WTC11 (cell line): Measurements from ENCODE around the gene TEAD1. TPM values are rescaled to one million over a fixed set of nuclear protein-coding genes. Genes with fewer than 3 reads are reported as not detected.

ENCODE experiments used
- ATAC-seq: fragments of 200-7000 bp; cut with Tn5 transposase; 2 replicates; pipeline ENCODE4 v1.10.0; 2021; ENCODE audit warnings: mild to moderate bottlenecking, moderate library complexity
- CTCF ChIA-PET: fragments of 300-600 bp; sonication (Branson Sonifier 250); formaldehyde crosslinking; loops from one replicate; lab custom pipeline; 2021; ENCODE audit warnings: antibody characterized with exemption; lab: Charles Lee
- POLR2A ChIA-PET: fragments of 350-600 bp; sonication (Branson Sonifier 250); formaldehyde crosslinking; loops from one replicate; lab custom pipeline; 2021; ENCODE audit warnings: antibody characterized with exemption; lab: Charles Lee
- DNase-seq: peaks from one replicate; pipeline ENCODE4 v3.0.0; 2021; ENCODE audit warnings: low spot score
- H3K27ac Mint-ChIP-seq: 2 replicates; pipeline ENCODE4 v1.8.0; 2021; ENCODE audit warnings: mixed read lengths
- H3K27me3 Mint-ChIP-seq: 2 replicates; pipeline ENCODE4 v1.8.0; 2021; ENCODE audit warnings: low read depth, mild to moderate bottlenecking, moderate library complexity, mixed read lengths
- H3K36me3 Mint-ChIP-seq: 2 replicates; pipeline ENCODE4 v1.8.0; 2021; ENCODE audit warnings: mixed read lengths
- H3K4me1 Mint-ChIP-seq: 2 replicates; pipeline ENCODE4 v1.8.0; 2022; ENCODE audit warnings: mixed read lengths
- H3K4me3 Mint-ChIP-seq: 2 replicates; pipeline ENCODE4 v1.8.0; 2021; ENCODE audit warnings: mild to moderate bottlenecking, moderate library complexity, mixed read lengths
- H3K9me3 Mint-ChIP-seq: 2 replicates; pipeline ENCODE4 v1.8.0; 2021; ENCODE audit warnings: mixed read lengths
- EMX1 ChIP-seq: fragments of 250-450 bp; sonication (Bioruptor Pico); IDR thresholded peaks from 2 replicates; pipeline ENCODE4 v1.8.0; 2021; ENCODE audit warnings: mild to moderate bottlenecking
- ESRRA ChIP-seq: sonication (generic); formaldehyde crosslinking; IDR thresholded peaks from 2 replicates; pipeline ENCODE4 v1.8.1; 2022; ENCODE audit warnings: mild to moderate bottlenecking, missing genetic modification reagents, borderline replicate concordance
- KAT7 ChIP-seq: sonication (generic); formaldehyde crosslinking; IDR thresholded peaks from 2 replicates; pipeline ENCODE4 v1.8.1; 2023; ENCODE audit warnings: missing genetic modification reagents, mild to moderate bottlenecking, borderline replicate concordance
- MYBL2 ChIP-seq: sonication (generic); formaldehyde crosslinking; IDR thresholded peaks from 2 replicates; pipeline ENCODE4 v1.8.1; 2023; ENCODE audit warnings: mild to moderate bottlenecking, moderate library complexity, missing genetic modification reagents
- NFE2L1 ChIP-seq: sonication (generic); formaldehyde crosslinking; IDR thresholded peaks from 2 replicates; pipeline ENCODE4 v1.8.1; 2023; ENCODE audit warnings: missing genetic modification reagents
- NFYB ChIP-seq: sonication (generic); formaldehyde crosslinking; conservative IDR thresholded peaks from 2 replicates; pipeline ENCODE4 v1.8.0; 2022; ENCODE audit warnings: low read depth, missing genetic modification reagents
- NR2C2 ChIP-seq: sonication (generic); formaldehyde crosslinking; IDR thresholded peaks from 2 replicates; pipeline ENCODE4 v1.8.0; 2022; ENCODE audit warnings: mild to moderate bottlenecking, missing genetic modification reagents
- ZNF121 ChIP-seq: sonication (generic); formaldehyde crosslinking; IDR thresholded peaks from 2 replicates; pipeline ENCODE4 v1.8.0; 2023; ENCODE audit warnings: missing genetic modification reagents
- ZNF671 ChIP-seq: fragments of 250-450 bp; sonication (Bioruptor Pico); IDR thresholded peaks from 2 replicates; pipeline ENCODE4 v1.8.0; 2021; ENCODE audit warnings: mild to moderate bottlenecking
- total RNA-seq: library from RNA; stranded (reverse); gene quantifications from 3 replicates; pipeline ENCODE4 v1.2.3, GENCODE V29; 2021
- TF ChIP-seq, protein P1 (sequence below): sonication (generic); formaldehyde crosslinking; IDR thresholded peaks from 2 replicates; pipeline ENCODE4 v1.8.1; 2022; ENCODE audit warnings: mild to moderate bottlenecking, moderate library complexity, missing genetic modification reagents
- TF ChIP-seq, protein P2 (sequence below): sonication (generic); formaldehyde crosslinking; IDR thresholded peaks from 2 replicates; pipeline ENCODE4 v1.8.1; 2023; ENCODE audit warnings: mild to moderate bottlenecking, moderate library complexity, missing genetic modification reagents
- TF ChIP-seq, protein P3 (sequence below): sonication (generic); formaldehyde crosslinking; IDR thresholded peaks from 2 replicates; pipeline ENCODE4 v1.8.0; 2022; ENCODE audit warnings: mild to moderate bottlenecking, missing genetic modification reagents
- TF ChIP-seq, protein P4 (sequence below): sonication (generic); formaldehyde crosslinking; conservative IDR thresholded peaks from 2 replicates; pipeline ENCODE4 v1.8.1; 2022; ENCODE audit warnings: mild to moderate bottlenecking, missing genetic modification reagents
- TF ChIP-seq, protein P5 (sequence below): fragments of 250-450 bp; sonication (Bioruptor Pico); IDR thresholded peaks from 2 replicates; pipeline ENCODE4 v1.8.0; 2021; ENCODE audit warnings: mild to moderate bottlenecking
- TF ChIP-seq, protein P6 (sequence below): sonication (generic); formaldehyde crosslinking; IDR thresholded peaks from 2 replicates; pipeline ENCODE4 v1.8.0; 2023; ENCODE audit warnings: mild to moderate bottlenecking, missing genetic modification reagents

TEAD1 gene
- total RNA-seq, 1 experiment from 2014 or later, result 79.9 TPM

DNA sequence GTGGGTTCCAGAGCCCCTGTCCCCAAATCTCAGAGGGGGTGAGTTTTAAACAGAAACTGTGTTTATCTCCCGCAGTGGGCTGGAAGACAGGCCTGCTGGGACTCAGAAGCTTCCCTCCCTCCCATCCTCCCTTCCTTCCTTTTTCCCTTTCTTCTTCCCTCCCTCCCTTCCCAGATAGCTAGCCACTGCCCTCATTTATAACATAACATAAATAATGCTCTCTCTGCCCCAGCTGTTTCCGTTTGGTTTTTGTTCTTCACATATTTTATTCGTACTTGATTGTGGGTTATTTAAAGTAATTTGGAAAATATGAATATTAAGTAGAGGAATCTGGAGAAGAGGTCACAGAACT, 140.9 kb downstream of the TEAD1 start:
- no peak overlapping the region for H3K27ac Mint-ChIP-seq
- ATAC-seq, result no peak
- POLR2A ChIA-PET, result interaction anchor here (0.5 to 1.3 kb wide), 3 partner anchors 49 to 459 kb away, joined by 3 to 6 read pairs (median 3); no protein-coding TSS in a partner anchor

DNA sequence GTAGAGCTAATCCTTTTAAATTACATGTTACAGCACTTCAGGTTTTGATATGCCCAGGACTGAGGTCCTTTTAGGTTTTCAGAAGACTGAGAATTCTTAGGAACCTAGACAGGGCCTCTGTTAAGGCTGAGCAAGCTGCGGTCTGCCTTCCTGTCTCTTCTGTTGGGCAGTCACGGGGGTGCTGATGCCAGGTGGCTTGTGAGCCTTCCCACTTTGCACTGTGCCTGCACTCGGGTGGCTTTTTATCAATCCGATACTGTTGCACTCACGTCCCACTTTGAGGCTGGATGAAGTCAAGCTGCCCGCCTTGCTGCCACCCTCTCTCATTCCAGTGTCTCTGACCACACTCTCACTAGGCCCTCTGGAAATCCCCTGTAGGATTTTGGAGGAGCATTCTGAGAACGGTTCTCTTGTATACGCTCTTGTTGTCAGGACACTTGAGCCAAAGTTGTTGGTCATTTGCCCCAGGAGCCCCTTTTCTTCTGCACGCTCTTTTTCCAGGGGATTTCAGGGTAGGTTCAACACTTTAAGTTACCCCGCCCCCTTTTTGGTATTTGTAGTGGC, 141.8 kb downstream of the TEAD1 start:
- ChIA-PET CTCF (interaction anchor here (0.9 to 1.4 kb wide), 3 partner anchors 73 to 485 kb away, joined by 3 to 4 read pairs (median 3); no protein-coding TSS in a partner anchor), POLR2A (interaction anchor here (0.6 kb wide), 1 partner anchor 10 kb away, joined by 3 read pairs; no protein-coding TSS in a partner anchor)
- no peak for ATAC-seq
- Mint-ChIP-seq H3K27me3 (no peaks in the 10 kb centered on the region), H3K9me3 (no peaks in the 10 kb centered on the region), H3K4me1 (peaks cover 55% of the 10 kb centered on the region), H3K4me3 (no peak overlapping the region), H3K36me3 (no peaks in the 10 kb centered on the region), H3K27ac (peak overlapping the region; percentile 20)
- TF ChIP-seq EMX1 (CRISPR knock-in tag) (no peak), NFE2L1 (no peak), MYBL2 (CRISPR knock-in tag) (no peak), NFYB (CRISPR knock-in tag) (no peak), ZNF671 (CRISPR knock-in tag) (no peak), KAT7 (no peak), ZNF121 (CRISPR knock-in tag) (no peak), ESRRA (CRISPR knock-in tag) (no peak), NR2C2 (CRISPR knock-in tag) (no peak)
- TF ChIP-seq, protein P1, sequence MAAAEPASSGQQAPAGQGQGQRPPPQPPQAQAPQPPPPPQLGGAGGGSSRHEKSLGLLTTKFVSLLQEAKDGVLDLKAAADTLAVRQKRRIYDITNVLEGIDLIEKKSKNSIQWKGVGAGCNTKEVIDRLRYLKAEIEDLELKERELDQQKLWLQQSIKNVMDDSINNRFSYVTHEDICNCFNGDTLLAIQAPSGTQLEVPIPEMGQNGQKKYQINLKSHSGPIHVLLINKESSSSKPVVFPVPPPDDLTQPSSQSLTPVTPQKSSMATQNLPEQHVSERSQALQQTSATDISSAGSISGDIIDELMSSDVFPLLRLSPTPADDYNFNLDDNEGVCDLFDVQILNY, result no peak
- TF ChIP-seq, protein P2, sequence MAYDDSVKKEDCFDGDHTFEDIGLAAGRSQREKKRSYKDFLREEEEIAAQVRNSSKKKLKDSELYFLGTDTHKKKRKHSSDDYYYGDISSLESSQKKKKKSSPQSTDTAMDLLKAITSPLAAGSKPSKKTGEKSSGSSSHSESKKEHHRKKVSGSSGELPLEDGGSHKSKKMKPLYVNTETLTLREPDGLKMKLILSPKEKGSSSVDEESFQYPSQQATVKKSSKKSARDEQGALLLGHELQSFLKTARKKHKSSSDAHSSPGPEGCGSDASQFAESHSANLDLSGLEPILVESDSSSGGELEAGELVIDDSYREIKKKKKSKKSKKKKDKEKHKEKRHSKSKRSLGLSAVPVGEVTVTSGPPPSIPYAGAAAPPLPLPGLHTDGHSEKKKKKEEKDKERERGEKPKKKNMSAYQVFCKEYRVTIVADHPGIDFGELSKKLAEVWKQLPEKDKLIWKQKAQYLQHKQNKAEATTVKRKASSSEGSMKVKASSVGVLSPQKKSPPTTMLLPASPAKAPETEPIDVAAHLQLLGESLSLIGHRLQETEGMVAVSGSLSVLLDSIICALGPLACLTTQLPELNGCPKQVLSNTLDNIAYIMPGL, result no peak
- TF ChIP-seq, protein P3, sequence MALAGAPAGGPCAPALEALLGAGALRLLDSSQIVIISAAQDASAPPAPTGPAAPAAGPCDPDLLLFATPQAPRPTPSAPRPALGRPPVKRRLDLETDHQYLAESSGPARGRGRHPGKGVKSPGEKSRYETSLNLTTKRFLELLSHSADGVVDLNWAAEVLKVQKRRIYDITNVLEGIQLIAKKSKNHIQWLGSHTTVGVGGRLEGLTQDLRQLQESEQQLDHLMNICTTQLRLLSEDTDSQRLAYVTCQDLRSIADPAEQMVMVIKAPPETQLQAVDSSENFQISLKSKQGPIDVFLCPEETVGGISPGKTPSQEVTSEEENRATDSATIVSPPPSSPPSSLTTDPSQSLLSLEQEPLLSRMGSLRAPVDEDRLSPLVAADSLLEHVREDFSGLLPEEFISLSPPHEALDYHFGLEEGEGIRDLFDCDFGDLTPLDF (CRISPR knock-in tag), result no peak
- TF ChIP-seq, protein P4, sequence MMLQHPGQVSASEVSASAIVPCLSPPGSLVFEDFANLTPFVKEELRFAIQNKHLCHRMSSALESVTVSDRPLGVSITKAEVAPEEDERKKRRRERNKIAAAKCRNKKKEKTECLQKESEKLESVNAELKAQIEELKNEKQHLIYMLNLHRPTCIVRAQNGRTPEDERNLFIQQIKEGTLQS (CRISPR knock-in tag), result no peak
- TF ChIP-seq, protein P5, sequence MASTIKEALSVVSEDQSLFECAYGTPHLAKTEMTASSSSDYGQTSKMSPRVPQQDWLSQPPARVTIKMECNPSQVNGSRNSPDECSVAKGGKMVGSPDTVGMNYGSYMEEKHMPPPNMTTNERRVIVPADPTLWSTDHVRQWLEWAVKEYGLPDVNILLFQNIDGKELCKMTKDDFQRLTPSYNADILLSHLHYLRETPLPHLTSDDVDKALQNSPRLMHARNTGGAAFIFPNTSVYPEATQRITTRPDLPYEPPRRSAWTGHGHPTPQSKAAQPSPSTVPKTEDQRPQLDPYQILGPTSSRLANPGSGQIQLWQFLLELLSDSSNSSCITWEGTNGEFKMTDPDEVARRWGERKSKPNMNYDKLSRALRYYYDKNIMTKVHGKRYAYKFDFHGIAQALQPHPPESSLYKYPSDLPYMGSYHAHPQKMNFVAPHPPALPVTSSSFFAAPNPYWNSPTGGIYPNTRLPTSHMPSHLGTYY (CRISPR knock-in tag), result no peak
- TF ChIP-seq, protein P6, sequence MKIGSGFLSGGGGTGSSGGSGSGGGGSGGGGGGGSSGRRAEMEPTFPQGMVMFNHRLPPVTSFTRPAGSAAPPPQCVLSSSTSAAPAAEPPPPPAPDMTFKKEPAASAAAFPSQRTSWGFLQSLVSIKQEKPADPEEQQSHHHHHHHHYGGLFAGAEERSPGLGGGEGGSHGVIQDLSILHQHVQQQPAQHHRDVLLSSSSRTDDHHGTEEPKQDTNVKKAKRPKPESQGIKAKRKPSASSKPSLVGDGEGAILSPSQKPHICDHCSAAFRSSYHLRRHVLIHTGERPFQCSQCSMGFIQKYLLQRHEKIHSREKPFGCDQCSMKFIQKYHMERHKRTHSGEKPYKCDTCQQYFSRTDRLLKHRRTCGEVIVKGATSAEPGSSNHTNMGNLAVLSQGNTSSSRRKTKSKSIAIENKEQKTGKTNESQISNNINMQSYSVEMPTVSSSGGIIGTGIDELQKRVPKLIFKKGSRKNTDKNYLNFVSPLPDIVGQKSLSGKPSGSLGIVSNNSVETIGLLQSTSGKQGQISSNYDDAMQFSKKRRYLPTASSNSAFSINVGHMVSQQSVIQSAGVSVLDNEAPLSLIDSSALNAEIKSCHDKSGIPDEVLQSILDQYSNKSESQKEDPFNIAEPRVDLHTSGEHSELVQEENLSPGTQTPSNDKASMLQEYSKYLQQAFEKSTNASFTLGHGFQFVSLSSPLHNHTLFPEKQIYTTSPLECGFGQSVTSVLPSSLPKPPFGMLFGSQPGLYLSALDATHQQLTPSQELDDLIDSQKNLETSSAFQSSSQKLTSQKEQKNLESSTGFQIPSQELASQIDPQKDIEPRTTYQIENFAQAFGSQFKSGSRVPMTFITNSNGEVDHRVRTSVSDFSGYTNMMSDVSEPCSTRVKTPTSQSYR (CRISPR knock-in tag), result no peak
- no peak for DNase-seq

More for the DNA sequence above, 140.9 kb downstream of the TEAD1 start:
- CTCF ChIA-PET, result interaction anchor here (1.3 to 1.4 kb wide), 2 partner anchors 74 to 134 kb away, joined by 3 to 4 read pairs; no protein-coding TSS in a partner anchor
- Mint-ChIP-seq H3K36me3 (no peaks in the 10 kb centered on the region), H3K4me1 (peaks cover 59% of the 10 kb centered on the region), H3K9me3 (no peaks in the 10 kb centered on the region), H3K27me3 (no peaks in the 10 kb centered on the region), H3K4me3 (no peak overlapping the region)
- DNase-seq, result no peak
- no peak for TF ChIP-seq ESRRA (CRISPR knock-in tag)
